ENCODE data around the gene RALBP1.

DNA sequence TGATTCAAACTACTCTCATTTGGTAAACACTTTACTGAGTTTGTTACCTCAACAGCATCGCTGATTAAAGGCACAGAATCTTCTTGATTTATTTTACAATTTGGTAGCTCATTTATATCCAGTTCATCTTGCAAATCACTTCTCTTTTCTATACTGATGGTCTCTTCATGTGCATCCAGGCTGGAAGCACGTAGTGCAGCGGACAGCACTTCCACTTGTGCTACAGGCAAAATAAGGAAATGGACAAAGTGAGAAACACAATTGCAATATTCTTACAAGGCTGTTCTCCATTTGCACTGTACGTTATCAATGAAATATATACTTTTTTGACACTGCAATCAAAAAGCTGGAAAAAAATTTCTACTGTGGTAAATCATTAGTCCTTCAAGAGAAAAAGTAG, 88.0 kb downstream of the RALBP1 start:
- TF ChIP-seq CTCF (IDR thresholded peaks at IDR 0.05) (no peak), POLR2A (IDR thresholded peaks at IDR 0.05) (no peak)
